DOHH2 (cell line): ENCODE data around the gene DHCR24.
A peak's percentile ranks its signal among the peaks of the same experiment; 100 is the strongest.

Source experiments
- H3F3A ChIP-seq: fragments of 200-600 bp; sonication (generic), shearing (Covaris generic); 2 replicates; pipeline ENCODE4 v1.6.0; 2016; ENCODE audit warnings: antibody characterized with exemption, mild to moderate bottlenecking; ENCODE audit not compliant: control insufficient read depth, insufficient read depth
- H3K27ac ChIP-seq: fragments of 200-600 bp; sonication (generic); 2 replicates; pipeline ENCODE4 v1.5.1; 2014; ENCODE audit warnings: low read depth, mild to moderate bottlenecking, low read length, moderate library complexity
- H3K27me3 ChIP-seq: fragments of 200-600 bp; sonication (generic); 2 replicates; pipeline ENCODE4 v1.6.1; 2014; ENCODE audit warnings: mild to moderate bottlenecking, low read length, mixed read lengths; ENCODE audit not compliant: control insufficient read depth
- H3K36me3 ChIP-seq: fragments of 200-600 bp; sonication (generic); 2 replicates; pipeline ENCODE4 v1.6.1; 2014; ENCODE audit warnings: mild to moderate bottlenecking, low read length, moderate library complexity, mixed read lengths; ENCODE audit not compliant: control insufficient read depth
- H3K4me1 ChIP-seq: fragments of 200-600 bp; sonication (generic); 2 replicates; pipeline ENCODE4 v1.6.1; 2014; ENCODE audit warnings: mild to moderate bottlenecking, low read length, mixed read lengths; ENCODE audit not compliant: control insufficient read depth
- H3K4me2 ChIP-seq: fragments of 200-600 bp; sonication (generic); 2 replicates; pipeline ENCODE4 v1.6.0; 2014; ENCODE audit warnings: mild to moderate bottlenecking, low read length, moderate library complexity
- H3K4me3 ChIP-seq: fragments of 200-600 bp; sonication (generic); 2 replicates; pipeline ENCODE4 v1.5.1; 2014; ENCODE audit warnings: mild to moderate bottlenecking, low read length, mixed read lengths
- H3K79me2 ChIP-seq: fragments of 200-600 bp; sonication (generic); 2 replicates; pipeline ENCODE4 v1.6.1; 2014; ENCODE audit warnings: mild to moderate bottlenecking, low read length, mixed read lengths; ENCODE audit not compliant: control insufficient read depth
- H3K9me2 ChIP-seq: fragments of 200-600 bp; sonication (generic); replicated peaks from 2 replicates; pipeline ENCODE4 v1.6.1; 2014; ENCODE audit warnings: mild to moderate bottlenecking, low read length, mixed read lengths; ENCODE audit not compliant: control insufficient read depth
- H3K9me3 ChIP-seq: fragments of 200-600 bp; sonication (generic); 2 replicates; pipeline ENCODE4 v1.6.1; 2014; ENCODE audit warnings: antibody characterized with exemption, low read length, mixed read lengths; ENCODE audit not compliant: control insufficient read depth, insufficient read depth
- H4K20me1 ChIP-seq: fragments of 200-600 bp; sonication (generic); 2 replicates; pipeline ENCODE4 v1.6.0; 2014; ENCODE audit warnings: low read depth, mild to moderate bottlenecking, antibody characterized with exemption, low read length, moderate library complexity; ENCODE audit not compliant: control insufficient read depth, insufficient read depth
- CTCF ChIP-seq: fragments of 200-600 bp; sonication (generic); IDR thresholded peaks from one replicate; pipeline ENCODE4 v1.5.1; 2014; ENCODE audit warnings: antibody characterized with exemption, mild to moderate bottlenecking, low read depth, low read length; ENCODE audit not compliant: poor library complexity, severe bottlenecking
- EZH2phosphoT487 ChIP-seq: fragments of 200-600 bp; sonication (generic); IDR thresholded peaks from 2 replicates; pipeline ENCODE4 v1.6.1; 2017; ENCODE audit warnings: borderline replicate concordance, mild to moderate bottlenecking, antibody characterized with exemption, low read length, moderate library complexity, mixed read lengths

DHCR24 gene

GRCh38 chr1:54885807-54886723 lies 930 bp downstream of the DHCR24 start:
- H3K27me3 ChIP-seq = no peaks in the 10 kb centered on the region
- H3K4me3 ChIP-seq = peak overlapping the region; percentile 92
- peaks cover 8% of the 10 kb centered on the region; the same call in 1 of the 2 replicates for H3K9me3 ChIP-seq
- H3K79me2 ChIP-seq = peaks cover 69% of the 10 kb centered on the region
- TF ChIP-seq EZH2phosphoT487 (no peak), CTCF (no peak)
- H3K9me2 ChIP-seq = no peaks in the 10 kb centered on the region
- H4K20me1 ChIP-seq = peaks cover 24% of the 10 kb centered on the region
- H3K27ac ChIP-seq = peak overlapping the region; percentile 78
- no peaks in the 10 kb centered on the region for H3F3A ChIP-seq
- peaks cover 61% of the 10 kb centered on the region for H3K4me1 ChIP-seq
- H3K36me3 ChIP-seq = peaks cover 59% of the 10 kb centered on the region
- peak overlapping the region; percentile 100 for H3K4me2 ChIP-seq

- Histone ChIP-seq H3K4me2 (peak overlapping the region; percentile 100), H3K36me3 (peaks cover 67% of the 10 kb centered on the region), H4K20me1 (peaks cover 25% of the 10 kb centered on the region), H3K4me1 (peaks cover 69% of the 10 kb centered on the region), H3K9me2 (no peaks in the 10 kb centered on the region), H3F3A (no peaks in the 10 kb centered on the region), H3K79me2 (peaks cover 77% of the 10 kb centered on the region), H3K27ac (peak overlapping the region; percentile 6; the same call in 1 of the 2 replicates), H3K27me3 (no peaks in the 10 kb centered on the region), H3K9me3 (peaks cover 8% of the 10 kb centered on the region; the same call in 1 of the 2 replicates), H3K4me3 (peak overlapping the region; percentile 92)
- TF ChIP-seq CTCF = no peak
- no peak for TF ChIP-seq EZH2phosphoT487
These were observed 1.7 kb downstream of the DHCR24 start for GRCh38 chr1:54885237-54885679.

GRCh38 chr1:54884768-54885167 lies 2.2 kb downstream of the DHCR24 start:
- H3K79me2 ChIP-seq = peaks cover 82% of the 10 kb centered on the region
- H3K4me3 ChIP-seq = peak overlapping the region; percentile 92
- TF ChIP-seq EZH2phosphoT487 = no peak
- no peak for TF ChIP-seq CTCF
- H4K20me1 ChIP-seq = peaks cover 26% of the 10 kb centered on the region
- H3K27me3 ChIP-seq = no peaks in the 10 kb centered on the region
- no peaks in the 10 kb centered on the region for H3K9me2 ChIP-seq
- peak overlapping the region; percentile 6; the same call in 1 of the 2 replicates for H3K27ac ChIP-seq
- peaks cover 72% of the 10 kb centered on the region for H3K36me3 ChIP-seq
- peaks cover 69% of the 10 kb centered on the region for H3K4me1 ChIP-seq
- no peaks in the 10 kb centered on the region for H3F3A ChIP-seq
- peaks cover 8% of the 10 kb centered on the region; the same call in 1 of the 2 replicates for H3K9me3 ChIP-seq
- H3K4me2 ChIP-seq = peak overlapping the region; percentile 100
